ENCODE results near the gene AHNAK2.
"Not testable (repeated sequence)": the region's sequence is repeated elsewhere in the genome, so short reads cannot be mapped to it uniquely, and the experiment has no call there.

Gene AHNAK2

GRCh38 chr14:104900639-104901512 lies 77.3 kb downstream of the AHNAK2 start:
- no peak for DNase-seq (ENCODE audit: low read depth in 2 of 2)

- no peak for DNase-seq (ENCODE audit: low read depth in 2 of 2)
Observed at GRCh38 chr14:104899781-104900180, 78.4 kb downstream of the AHNAK2 start.

GRCh38 chr14:104898870-104899510 lies 79.2 kb downstream of the AHNAK2 start:
- no peak for DNase-seq (ENCODE audit: low read depth in 2 of 2)

- no peak for DNase-seq (ENCODE audit: low read depth in 2 of 2)
Observed at GRCh38 chr14:104898195-104898558, 80.0 kb downstream of the AHNAK2 start.

GRCh38 chr14:104897330-104898194 lies 80.6 kb downstream of the AHNAK2 start:
- DNase-seq (ENCODE audit: low read depth in 2 of 2): no peak

GRCh38 chr14:104895786-104896661 lies 82.2 kb downstream of the AHNAK2 start:
- no peak for DNase-seq (ENCODE audit: low read depth in 2 of 2)

- DNase-seq (ENCODE audit: low read depth in 2 of 2): no peak
Observed at GRCh38 chr14:104895207-104895785, 82.9 kb downstream of the AHNAK2 start.

- DNase-seq (ENCODE audit: low read depth in 2 of 2): no peak
Observed at GRCh38 chr14:104894331-104895206, 83.6 kb downstream of the AHNAK2 start.

- no peak for DNase-seq (ENCODE audit: low read depth in 2 of 2)
Observed at GRCh38 chr14:104893435-104894207, 84.6 kb downstream of the AHNAK2 start.

- DNase-seq (ENCODE audit: low read depth in 2 of 2): no peak
Observed at GRCh38 chr14:104892531-104893434, 85.4 kb downstream of the AHNAK2 start.

- no peak for DNase-seq (ENCODE audit: low read depth in 2 of 2)
Observed at GRCh38 chr14:104891664-104892530, 86.3 kb downstream of the AHNAK2 start.

- no peak for DNase-seq (ENCODE audit: low read depth in 2 of 2)
Observed at GRCh38 chr14:104891121-104891551, 87.0 kb downstream of the AHNAK2 start.

- DNase-seq (ENCODE audit: low read depth in 2 of 2): not testable (repeated sequence)
Observed at GRCh38 chr14:104890292-104890691, 87.9 kb downstream of the AHNAK2 start.

- no peak for DNase-seq (ENCODE audit: low read depth in 2 of 2)
Observed at GRCh38 chr14:104889375-104889757, 88.8 kb downstream of the AHNAK2 start.

- DNase-seq (ENCODE audit: low read depth in 2 of 2): no peak
Observed at GRCh38 chr14:104888489-104889374, 89.4 kb downstream of the AHNAK2 start.
